Measurements from ENCODE around the gene AP3S2. TPM values are rescaled to one million over a fixed set of nuclear protein-coding genes. Genes with fewer than 3 reads are reported as not detected.

AP3S2 gene
- total and polyA plus RNA-seq, 2 of the 4 experiments (the other 2 are of a cell fraction), result 12.6 to 34.1 TPM

GRCh38 chr15:89813381-89814111 is 80.2 kb downstream of the AP3S2 start:
- no peak overlapping the region for H3K18ac ChIP-seq (ENCODE audit: low read depth, low read length)
- dilution Hi-C loops (cut with HindIII; ENCODE audit: low sequenced_read_pairs, unreplicated experiment) (no loop called here), in situ Hi-C loops (cut with MboI; ENCODE audit: low sequenced_read_pairs) (no loop called here), intact Hi-C loops (cut with micrococcal nuclease) (loop anchor here (2.0 kb wide), 1 partner anchor 61 kb away; no protein-coding TSS in a partner anchor)
- H3K9me1 ChIP-seq (ENCODE audit: insufficient read depth, low read length), result peaks cover 30% of the 10 kb centered on the region
- peak overlapping the region; percentile 20; the same call in 1 of the 2 replicates for H3K23ac ChIP-seq (ENCODE audit: low read depth, low read length)
- H3K9me3 ChIP-seq (ENCODE audit: control insufficient read depth, insufficient read depth, low read length), result peaks cover 3% of the 10 kb centered on the region
- H2BK15ac ChIP-seq (ENCODE audit: low read depth, low read length), result no peak overlapping the region; the same call in 2 of the 3 replicates
- no peak for DNase-seq
- H3K9ac ChIP-seq (ENCODE audit: low read depth, low read length), result peak overlapping the region; percentile 39; the same call in 1 of the 2 replicates
- H3K4ac ChIP-seq (ENCODE audit: low read depth, low read length), result peak overlapping the region; percentile 69
- no peak for ATAC-seq (ENCODE audit: low read depth)
- no TSS peak for BruUV-seq (replicated peaks)
- H2AK5ac ChIP-seq (ENCODE audit: low read depth, low read length), result peak overlapping the region; percentile 74; the same call in 1 of the 2 replicates
- peaks cover 24% of the 10 kb centered on the region for H3K4me1 ChIP-seq (ENCODE audit: control insufficient read depth, insufficient read depth, low read length)
- POLR2A ChIA-PET (ENCODE audit: unreplicated experiment), result no interaction called here
- H3K4me3 ChIP-seq (ENCODE audit: insufficient read depth, low read depth, low read length), result peak overlapping the region; percentile 58
- CTCF ChIA-PET, result no interaction called here
- H4K91ac ChIP-seq (ENCODE audit: insufficient read depth, low read depth, low read length), result no peak overlapping the region; the same call in 1 of the 2 replicates
- 100% methylated on average over 1 of the region's 13 CpGs; no CpG with 5 or more reads in 1 of the 2 experiments for WGBS, 2 experiments (ENCODE audit: extremely low coverage in 2 of 2, insufficient read length in 1 of 2)
- no peak overlapping the region for H3K27ac ChIP-seq (ENCODE audit: insufficient read depth, low read length)
- TF ChIP-seq FOS (IDR thresholded peaks at IDR 0.05; ENCODE audit: low read depth, low read length) (no peak), CEBPB (IDR thresholded peaks at IDR 0.05; ENCODE audit: low read depth, low read length) (no peak), MAZ (IDR thresholded peaks at IDR 0.05; ENCODE audit: borderline replicate concordance, low read depth, low read length) (no peak), RFX5 (IDR thresholded peaks at IDR 0.05; ENCODE audit: low read depth, low read length) (no peak), ELK1 (IDR thresholded peaks at IDR 0.05; ENCODE audit: borderline replicate concordance, low read depth, low read length) (no peak)
- H3K4me2 ChIP-seq (ENCODE audit: low read depth, low read length), result peak overlapping the region; percentile 65
- peak overlapping the region; percentile 89 for H3K14ac ChIP-seq (replicated peaks; ENCODE audit: low read depth, low read length)
- peaks cover 0 to 53% of the 10 kb centered on the region in 2 experiments; a peak in 3 of 4 replicates for H3K79me1 ChIP-seq (ENCODE audit: low read depth in 1 of 2, low read length in 2 of 2)
- H2AFZ ChIP-seq (replicated peaks; ENCODE audit: low read length, poor library complexity), result peak overlapping the region; percentile 95
- no peak overlapping the region for H4K5ac ChIP-seq (ENCODE audit: low read depth, low read length)
- peak overlapping the region; percentile 81 for H2AK9ac ChIP-seq (replicated peaks; ENCODE audit: low read depth, low read length, poor library complexity)
- H3K56ac ChIP-seq (ENCODE audit: extremely low read depth, insufficient read depth, low read length), result no peak overlapping the region
- peak overlapping the region; percentile 56 to 58; a peak in 2 of 4 replicates for H4K8ac ChIP-seq (ENCODE audit: low read depth in 2 of 2, low read length in 2 of 2)
- H2BK20ac ChIP-seq (ENCODE audit: low read depth, low read length), result no peak overlapping the region
- H3K27me3 ChIP-seq (ENCODE audit: control insufficient read depth, insufficient read depth, low read length), result no peaks in the 10 kb centered on the region
- H3K36me3 ChIP-seq (ENCODE audit: control insufficient read depth, insufficient read depth, low read length), result no peaks in the 10 kb centered on the region
- H2BK5ac ChIP-seq (ENCODE audit: low read depth, low read length, poor library complexity, severe bottlenecking), result no peak overlapping the region
- H2BK120ac ChIP-seq (ENCODE audit: low read depth, low read length), result no peak overlapping the region; the same call in 1 of the 2 replicates
- H4K20me1 ChIP-seq (ENCODE audit: insufficient read depth, low read length), result peaks cover 5% of the 10 kb centered on the region; the same call in 1 of the 2 replicates
